Measurements from ENCODE around the gene CLMN. TPM values are rescaled to one million over a fixed set of nuclear protein-coding genes. Genes with fewer than 3 reads are reported as not detected.

The CLMN gene
- total RNA-seq, 1 donor from 2014 or later: 26.8 TPM

DNA sequence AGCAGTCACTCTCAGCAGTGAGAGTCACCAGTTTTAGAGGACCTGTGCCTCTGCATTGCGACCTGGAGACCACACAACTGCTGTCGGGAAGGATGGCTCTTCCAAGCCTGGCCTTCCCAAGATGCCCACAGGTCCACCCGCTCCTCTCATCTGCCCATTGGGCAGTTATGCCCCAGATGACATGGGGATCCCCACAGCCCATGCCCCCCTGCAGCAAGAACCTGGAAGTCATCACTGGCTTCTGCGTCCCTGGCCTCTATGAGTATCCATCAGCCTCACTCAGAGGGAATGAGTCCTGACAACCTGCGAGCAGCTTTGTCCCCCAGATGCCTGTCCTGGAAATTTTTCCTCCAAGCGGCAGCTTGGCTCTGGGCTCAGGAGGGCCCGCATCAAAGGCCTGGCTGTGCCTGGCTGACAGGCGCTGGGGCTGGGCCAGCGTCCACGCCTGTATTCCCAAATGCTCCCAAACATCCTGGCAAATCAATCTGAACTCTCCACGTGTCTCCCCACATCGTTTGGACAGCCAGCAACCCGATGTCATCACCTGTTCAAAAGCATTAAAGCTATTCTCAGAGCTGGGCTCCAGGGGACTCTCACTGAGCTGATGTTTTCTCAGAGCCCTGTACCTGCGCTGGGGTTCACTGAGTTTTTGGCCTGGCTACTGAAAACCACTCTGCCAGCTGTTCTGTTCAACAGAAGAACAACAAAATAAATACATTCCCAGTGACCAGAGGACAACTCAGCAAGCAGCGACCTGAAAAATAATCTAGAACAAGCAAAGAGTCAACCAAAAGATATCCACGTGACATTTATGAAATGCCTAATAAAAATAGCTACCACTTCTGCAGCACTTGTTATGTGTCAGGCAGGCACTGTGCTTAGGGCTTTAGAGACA lies 57.8 kb downstream of the CLMN start:
- intact Hi-C loops (cut with DNase I): no loop called here
- H3K4me1 ChIP-seq: peaks cover 16% of the 10 kb centered on the region
- no peak overlapping the region for H3K27ac ChIP-seq
- no peak overlapping the region for H3K4me3 ChIP-seq
- ATAC-seq: peak in 1 of 2 donors; percentile 45
- DNase-seq: no peak
- H3K36me3 ChIP-seq: no peaks in the 10 kb centered on the region
- no peak for TF ChIP-seq CTCF (IDR thresholded peaks at IDR 0.05)
- no peaks in the 10 kb centered on the region for H3K27me3 ChIP-seq (ENCODE audit: low read depth)
- no peaks in the 10 kb centered on the region for H3K9me3 ChIP-seq

- no peak for TF ChIP-seq CTCF (IDR thresholded peaks at IDR 0.05)
- DNase-seq: no peak
These were observed 59.0 kb downstream of the CLMN start for GRCh38 chr14:95260537-95261361.

DNA sequence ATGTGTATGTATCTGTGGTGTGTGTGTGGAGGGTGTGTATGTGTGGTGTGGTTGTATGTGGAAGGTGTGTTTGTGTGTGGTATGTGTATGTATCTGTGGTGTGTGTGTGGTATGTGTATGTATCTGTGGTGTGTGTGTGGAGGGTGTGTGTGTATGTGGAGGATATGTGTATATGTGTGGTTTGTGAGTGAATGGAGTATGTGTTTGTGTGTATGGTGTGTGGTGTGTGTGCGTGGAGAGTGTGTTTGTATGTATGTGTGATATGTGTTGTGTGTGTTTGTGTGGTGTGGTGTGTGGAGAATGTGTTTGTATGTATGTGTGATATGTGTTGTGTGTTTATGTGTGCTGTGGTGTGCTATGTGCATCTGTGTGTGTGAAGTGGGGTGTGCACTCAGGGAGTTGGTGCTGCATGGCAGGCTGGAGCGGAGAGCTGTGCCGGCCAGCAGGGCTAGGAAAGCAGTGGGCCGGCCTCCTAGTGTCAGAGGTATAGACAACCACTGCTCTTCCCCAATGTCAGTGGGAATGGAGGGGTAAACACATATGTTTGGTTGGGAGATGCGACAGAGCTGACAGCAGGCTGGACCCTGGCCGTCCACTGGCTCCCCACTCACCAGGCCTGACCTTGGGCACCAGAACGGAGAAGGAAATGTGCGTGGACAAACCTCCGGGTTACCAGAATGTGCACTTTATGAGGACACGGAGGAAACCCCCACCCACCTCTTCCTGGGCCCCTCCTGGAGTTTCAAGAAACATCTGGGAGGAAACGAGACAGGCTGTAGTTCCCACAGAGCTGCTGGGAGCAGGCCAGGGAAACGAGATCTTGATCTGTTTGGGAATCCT lies 60.7 kb downstream of the CLMN start:
- no peak overlapping the region for H3K4me3 ChIP-seq
- DNase-seq (no peak), ATAC-seq (no peak)
- intact Hi-C loops (cut with DNase I): no loop called here
- H3K9me3 ChIP-seq: no peaks in the 10 kb centered on the region
- no peaks in the 10 kb centered on the region for H3K36me3 ChIP-seq
- no peaks in the 10 kb centered on the region for H3K27me3 ChIP-seq (ENCODE audit: low read depth)
- TF ChIP-seq CTCF (IDR thresholded peaks at IDR 0.05): no peak
- no peak overlapping the region for H3K27ac ChIP-seq
- H3K4me1 ChIP-seq: peaks cover 12% of the 10 kb centered on the region

More at GRCh38 chr14:95260537-95261361, 59.0 kb downstream of the CLMN start:
- H3K9me3 ChIP-seq: no peaks in the 10 kb centered on the region
- no peaks in the 10 kb centered on the region for H3K36me3 ChIP-seq
- no peaks in the 10 kb centered on the region for H3K27me3 ChIP-seq (ENCODE audit: low read depth)
- H3K4me1 ChIP-seq: peaks cover 16% of the 10 kb centered on the region
- ATAC-seq: no peak
- H3K4me3 ChIP-seq: no peak overlapping the region
- intact Hi-C loops (cut with DNase I): no loop called here
- no peak overlapping the region for H3K27ac ChIP-seq

- intact Hi-C loops (cut with DNase I): no loop called here
- Histone ChIP-seq H3K36me3 (no peaks in the 10 kb centered on the region), H3K27ac (no peak overlapping the region), H3K4me3 (no peak overlapping the region), H3K9me3 (no peaks in the 10 kb centered on the region), H3K4me1 (peaks cover 12% of the 10 kb centered on the region), H3K27me3 (ENCODE audit: low read depth) (no peaks in the 10 kb centered on the region)
- DNase-seq (no peak), ATAC-seq (no peak)
- no peak for TF ChIP-seq CTCF (IDR thresholded peaks at IDR 0.05)
These were observed 61.6 kb downstream of the CLMN start for GRCh38 chr14:95258156-95258555.

DNA sequence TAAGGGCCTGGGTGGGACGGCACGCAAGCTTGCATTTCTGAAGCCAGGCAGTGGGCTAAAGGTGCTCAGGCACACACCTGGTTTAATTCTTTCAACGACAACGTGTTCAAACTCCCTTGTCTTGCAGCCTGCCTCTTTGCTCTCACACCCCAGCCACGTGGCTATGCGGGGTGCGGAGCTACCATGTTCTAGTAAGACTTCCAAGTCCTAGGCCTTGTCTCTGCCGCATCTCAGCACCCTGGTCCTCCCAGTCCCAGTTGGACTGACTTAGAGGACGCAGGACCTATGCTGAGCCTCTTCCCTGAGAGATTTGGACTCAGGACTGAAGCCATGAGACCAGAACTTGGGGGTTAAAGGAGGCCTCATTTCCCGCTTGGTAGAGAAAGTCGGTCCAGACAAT lies 62.2 kb downstream of the CLMN start:
- Histone ChIP-seq H3K9me3 (no peaks in the 10 kb centered on the region), H3K4me3 (no peak overlapping the region), H3K36me3 (no peaks in the 10 kb centered on the region), H3K27ac (no peak overlapping the region), H3K27me3 (ENCODE audit: low read depth) (no peaks in the 10 kb centered on the region), H3K4me1 (peaks cover 12% of the 10 kb centered on the region)
- DNase-seq: no peak
- no peak for TF ChIP-seq CTCF (IDR thresholded peaks at IDR 0.05)
- no peak for ATAC-seq
- intact Hi-C loops (cut with DNase I): no loop called here

All from lower lobe of right lung (tissue), 2 donors.